Testis (tissue), 3 donors: ENCODE data around the gene TRIOBP. TPM values are rescaled to one million over a fixed set of nuclear protein-coding genes. Genes with fewer than 3 reads are reported as not detected.
A peak's percentile ranks its signal among the peaks of the same experiment; 100 is the strongest.

Experiments used
- DNase-seq: peaks from one replicate; pipeline ENCODE4 v3.0.0-alpha.2; 2019
- H3K27ac ChIP-seq, 2 donors: fragments of 200-600 bp; sonication (generic); one replicate each; pipeline ENCODE4 v1.5.1; 2019
- H3K27me3 ChIP-seq: fragments of 200-600 bp; sonication (generic); one replicate; pipeline ENCODE4 v1.5.1; 2019
- H3K36me3 ChIP-seq: fragments of 200-600 bp; sonication (generic); one replicate; pipeline ENCODE4 v1.5.1; 2017; ENCODE audit warnings: low read depth; ENCODE audit errors: missing control alignments
- H3K4me1 ChIP-seq: fragments of 200-600 bp; sonication (generic); one replicate; pipeline ENCODE4 v1.5.1; 2019
- H3K4me3 ChIP-seq, 2 donors: fragments of 200-600 bp; sonication (generic); one replicate each; pipeline ENCODE4 v1.5.1; 2017 to 2019
- H3K9me3 ChIP-seq: fragments of 200-600 bp; sonication (generic); one replicate; pipeline ENCODE4 v1.5.1; 2017
- CTCF ChIP-seq, 3 experiments: fragments of 450-650 bp in 2 of 3; fragments of 200-600 bp in 1 of 3; sonication (generic) in 1 of 3; IDR thresholded peaks; one replicate each; pipeline ENCODE4 v1.5.1; 2016 to 2019; ENCODE audit warnings: antibody characterized with exemption in 3 of 3, mild to moderate bottlenecking in 2 of 3, moderate library complexity in 1 of 3
- POLR2A ChIP-seq: fragments of 450-650 bp; IDR thresholded peaks from one replicate; pipeline ENCODE4 v1.6.1; 2017; ENCODE audit warnings: antibody characterized with exemption, mild to moderate bottlenecking, moderate library complexity
- WGBS, 2 donors: methylation state at CpG; one replicate each; pipeline ENCODE4 v1.1.5; 2018; 5-methylcytosine and 5-hydroxymethylcytosine counted together
- intact Hi-C: fragments of 100-400 bp; cut with DNase I; formaldehyde crosslinking; loops from one replicate; pipeline ENCODE4 v1.15.1; 2023; ENCODE audit warnings: low total_unique reads
- polyA plus RNA-seq: library from polyadenylated mRNA; stranded (reverse); fragments of 350-450 nt; fragmentation: Illumina TruSeq; extraction: RNeasy Lipid Tissue Mini Kit (QIAGEN cat#74804); gene quantifications from one replicate; pipeline ENCODE4 v1.2.3, GENCODE V29; 2014; ENCODE audit warnings: low read depth, low replicate concordance; ENCODE audit not compliant: insufficient read depth
- total RNA-seq, 2 donors: library from RNA; depleted of rRNA; stranded (reverse); fragments of >200 nt; gene quantifications; one replicate each; pipeline ENCODE4 v1.2.3, GENCODE V29; 2016

The TRIOBP gene
- total and polyA plus RNA-seq, 3 donors from 2014 or later = 52.9 to 80.2 (median 74.0) TPM

- Histone ChIP-seq H3K27ac (no peak overlapping the region), H3K27me3 (no peaks in the 10 kb centered on the region), H3K9me3 (no peaks in the 10 kb centered on the region), H3K4me1 (peaks cover 15% of the 10 kb centered on the region), H3K36me3 (no peaks in the 10 kb centered on the region), H3K4me3 (peak overlapping the region in 1 of 2 donors; percentile 92)
- intact Hi-C loops = no loop called here
- no peak for DNase-seq
- TF ChIP-seq POLR2A = no peak
- TF ChIP-seq CTCF (IDR thresholded peaks at IDR 0.05) = no peak
- WGBS, 2 donors = 62 to 73% methylated on average over 16 of the region's 16 CpGs
These were observed 11.8 kb upstream of the TRIOBP start for GRCh38 chr22:37684803-37685615.

GRCh38 chr22:37686002-37686982 lies 10.6 kb upstream of the TRIOBP start, which contains the start of gene NOL12:
Gene NOL12, plus strand, starts transcription at chr22:37686343. Its CDS starts 50 bp downstream, at chr22:37686393.
- Histone ChIP-seq H3K4me1 (peaks cover 12% of the 10 kb centered on the region), H3K36me3 (no peaks in the 10 kb centered on the region), H3K4me3 (peak within 1 kb of the TSS; percentile 76 to 92), H3K9me3 (no peaks in the 10 kb centered on the region), H3K27ac (peak within 1 kb of the TSS; percentile 85 to 86), H3K27me3 (no peaks in the 10 kb centered on the region)
- peak; percentile 90 for DNase-seq
- intact Hi-C loops = no loop called here
- WGBS, 2 donors = 2% methylated on average over 37 to 61 of the region's 62 CpGs
- TF ChIP-seq CTCF (IDR thresholded peaks at IDR 0.05) = no peak

GRCh38 chr22:37690407-37690806 lies 6.4 kb upstream of the TRIOBP start:
- 84 to 97% methylated on average over 4 to 7 of the region's 7 CpGs for WGBS, 2 donors
- no peaks in the 10 kb centered on the region for H3K27me3 ChIP-seq
- intact Hi-C loops = no loop called here
- H3K4me1 ChIP-seq = peaks cover 7% of the 10 kb centered on the region
- H3K9me3 ChIP-seq = no peaks in the 10 kb centered on the region
- no peak for DNase-seq
- H3K4me3 ChIP-seq = no peak overlapping the region
- TF ChIP-seq CTCF (IDR thresholded peaks at IDR 0.05) (no peak), POLR2A (no peak)
- no peak overlapping the region for H3K27ac ChIP-seq
- no peaks in the 10 kb centered on the region for H3K36me3 ChIP-seq

- WGBS, 2 donors = 94 to 95% methylated on average over 4 to 18 of the region's 18 CpGs
- H3K4me3 ChIP-seq = no peak overlapping the region
- TF ChIP-seq POLR2A = no peak
- no peak for TF ChIP-seq CTCF (IDR thresholded peaks at IDR 0.05)
- H3K4me1 ChIP-seq = peaks cover 7% of the 10 kb centered on the region
- intact Hi-C loops = no loop called here
- no peak for DNase-seq
- H3K9me3 ChIP-seq = no peaks in the 10 kb centered on the region
- no peaks in the 10 kb centered on the region for H3K36me3 ChIP-seq
- H3K27ac ChIP-seq = no peak overlapping the region
- H3K27me3 ChIP-seq = no peaks in the 10 kb centered on the region
These were observed 5.8 kb upstream of the TRIOBP start for GRCh38 chr22:37690901-37691504.
